ENCODE measurements around the gene RDH8. TPM values are rescaled to one million over a fixed set of nuclear protein-coding genes. Genes with fewer than 3 reads are reported as not detected.

Gene RDH8
- total RNA-seq (not detected), total RNA-seq (0 reads per million in 2 donors)

- Mint-ChIP-seq H3K27me3 (peaks cover 7% of the 10 kb centered on the region), H3K4me1 (peaks cover 21% of the 10 kb centered on the region), H3K36me3 (ENCODE audit: low read depth) (peaks cover 7% of the 10 kb centered on the region), H3K4me3 (no peak within 1 kb of the TSS), H3K27ac (peak within 1 kb of the TSS; percentile 66)
- no peak for DNase-seq
- no peak for ATAC-seq
- no peaks in the 10 kb centered on the region for H3K9me3 ChIP-seq (ENCODE audit: control insufficient read depth, low read length, poor library complexity, severe bottlenecking)
Observed at GRCh38 chr19:10013316-10013715, at the start of gene RDH8. Gene RDH8, plus strand, starts transcription at chr19:10013483. Its CDS starts 15 bp downstream, at chr19:10013498.

GRCh38 chr19:9966024-9966423, 47.3 kb upstream of the RDH8 start:
- no peak for DNase-seq
- no peaks in the 10 kb centered on the region for H3K9me3 ChIP-seq (ENCODE audit: control insufficient read depth, low read length, poor library complexity, severe bottlenecking)
- no peak overlapping the region for H3K27ac Mint-ChIP-seq
- H3K4me1 Mint-ChIP-seq: peaks cover 15% of the 10 kb centered on the region
- peaks cover 15% of the 10 kb centered on the region for H3K36me3 Mint-ChIP-seq (ENCODE audit: low read depth)
- peaks cover 24% of the 10 kb centered on the region for H3K27me3 Mint-ChIP-seq
- H3K4me3 Mint-ChIP-seq: no peak overlapping the region
- no peak for ATAC-seq

GRCh38 chr19:9966448-9966847, 46.8 kb upstream of the RDH8 start:
- Mint-ChIP-seq H3K4me3 (no peak overlapping the region), H3K4me1 (peaks cover 17% of the 10 kb centered on the region), H3K36me3 (ENCODE audit: low read depth) (peaks cover 15% of the 10 kb centered on the region), H3K27ac (peak overlapping the region; percentile 59), H3K27me3 (peaks cover 24% of the 10 kb centered on the region)
- DNase-seq (no peak), ATAC-seq (no peak)
- no peaks in the 10 kb centered on the region for H3K9me3 ChIP-seq (ENCODE audit: control insufficient read depth, low read length, poor library complexity, severe bottlenecking)

- Mint-ChIP-seq H3K27me3 (peaks cover 24% of the 10 kb centered on the region), H3K4me1 (peaks cover 24% of the 10 kb centered on the region), H3K4me3 (no peak overlapping the region), H3K27ac (peak overlapping the region; percentile 59), H3K36me3 (ENCODE audit: low read depth) (peaks cover 14% of the 10 kb centered on the region)
- no peaks in the 10 kb centered on the region for H3K9me3 ChIP-seq (ENCODE audit: control insufficient read depth, low read length, poor library complexity, severe bottlenecking)
- DNase-seq (no peak), ATAC-seq (no peak)
Observed at GRCh38 chr19:9967326-9967725, 46.0 kb upstream of the RDH8 start.

GRCh38 chr19:9968820-9969687, 44.2 kb upstream of the RDH8 start:
- peaks cover 24% of the 10 kb centered on the region for H3K27me3 Mint-ChIP-seq
- DNase-seq (no peak), ATAC-seq (no peak)
- peaks cover 11% of the 10 kb centered on the region for H3K36me3 Mint-ChIP-seq (ENCODE audit: low read depth)
- H3K27ac Mint-ChIP-seq: peak overlapping the region; percentile 14
- no peak overlapping the region for H3K4me3 Mint-ChIP-seq
- H3K9me3 ChIP-seq (ENCODE audit: control insufficient read depth, low read length, poor library complexity, severe bottlenecking): no peaks in the 10 kb centered on the region
- peaks cover 24% of the 10 kb centered on the region for H3K4me1 Mint-ChIP-seq

- no peak overlapping the region for H3K27ac Mint-ChIP-seq
- no peak for DNase-seq
- no peak overlapping the region for H3K4me3 Mint-ChIP-seq
- ATAC-seq: no peak
- peaks cover 11% of the 10 kb centered on the region for H3K36me3 Mint-ChIP-seq (ENCODE audit: low read depth)
- H3K9me3 ChIP-seq (ENCODE audit: control insufficient read depth, low read length, poor library complexity, severe bottlenecking): no peaks in the 10 kb centered on the region
- H3K27me3 Mint-ChIP-seq: peaks cover 24% of the 10 kb centered on the region
- H3K4me1 Mint-ChIP-seq: peaks cover 24% of the 10 kb centered on the region
Observed at GRCh38 chr19:9969688-9969975, 43.7 kb upstream of the RDH8 start.

GRCh38 chr19:9970481-9970880, 42.8 kb upstream of the RDH8 start:
- ATAC-seq (no peak), DNase-seq (no peak)
- H3K9me3 ChIP-seq (ENCODE audit: control insufficient read depth, low read length, poor library complexity, severe bottlenecking): no peaks in the 10 kb centered on the region
- H3K27me3 Mint-ChIP-seq: peaks cover 24% of the 10 kb centered on the region
- no peak overlapping the region for H3K4me3 Mint-ChIP-seq
- peaks cover 24% of the 10 kb centered on the region for H3K4me1 Mint-ChIP-seq
- peaks cover 11% of the 10 kb centered on the region for H3K36me3 Mint-ChIP-seq (ENCODE audit: low read depth)
- H3K27ac Mint-ChIP-seq: no peak overlapping the region

- H3K4me1 Mint-ChIP-seq: peaks cover 24% of the 10 kb centered on the region
- no peak overlapping the region for H3K27ac Mint-ChIP-seq
- peaks cover 11% of the 10 kb centered on the region for H3K36me3 Mint-ChIP-seq (ENCODE audit: low read depth)
- peaks cover 24% of the 10 kb centered on the region for H3K27me3 Mint-ChIP-seq
- no peak overlapping the region for H3K4me3 Mint-ChIP-seq
- no peaks in the 10 kb centered on the region for H3K9me3 ChIP-seq (ENCODE audit: control insufficient read depth, low read length, poor library complexity, severe bottlenecking)
- ATAC-seq: no peak
- no peak for DNase-seq
Observed at GRCh38 chr19:9971166-9971897, 42.0 kb upstream of the RDH8 start.

GRCh38 chr19:9972103-9972502, 41.2 kb upstream of the RDH8 start:
- peaks cover 21% of the 10 kb centered on the region for H3K4me1 Mint-ChIP-seq
- no peak for DNase-seq
- H3K36me3 Mint-ChIP-seq (ENCODE audit: low read depth): peaks cover 8% of the 10 kb centered on the region
- no peak overlapping the region for H3K27ac Mint-ChIP-seq
- no peak overlapping the region for H3K4me3 Mint-ChIP-seq
- ATAC-seq: no peak
- peaks cover 18% of the 10 kb centered on the region for H3K27me3 Mint-ChIP-seq
- H3K9me3 ChIP-seq (ENCODE audit: control insufficient read depth, low read length, poor library complexity, severe bottlenecking): no peaks in the 10 kb centered on the region

GRCh38 chr19:9981406-9982260, 31.6 kb upstream of the RDH8 start:
- Mint-ChIP-seq H3K36me3 (ENCODE audit: low read depth) (peaks cover 14% of the 10 kb centered on the region), H3K4me1 (peaks cover 6% of the 10 kb centered on the region), H3K27ac (peak overlapping the region; percentile 21), H3K4me3 (no peak overlapping the region), H3K27me3 (peaks cover 5% of the 10 kb centered on the region)
- ATAC-seq: no peak
- DNase-seq: no peak
- H3K9me3 ChIP-seq (ENCODE audit: control insufficient read depth, low read length, poor library complexity, severe bottlenecking): no peaks in the 10 kb centered on the region

- no peak overlapping the region for H3K4me3 Mint-ChIP-seq
- ATAC-seq: no peak
- no peaks in the 10 kb centered on the region for H3K27me3 Mint-ChIP-seq
- no peak for DNase-seq
- H3K27ac Mint-ChIP-seq: no peak overlapping the region
- H3K4me1 Mint-ChIP-seq: peaks cover 8% of the 10 kb centered on the region
- H3K9me3 ChIP-seq (ENCODE audit: control insufficient read depth, low read length, poor library complexity, severe bottlenecking): no peaks in the 10 kb centered on the region
- peaks cover 12% of the 10 kb centered on the region for H3K36me3 Mint-ChIP-seq (ENCODE audit: low read depth)
Observed at GRCh38 chr19:9986787-9987281, 26.4 kb upstream of the RDH8 start.

- H3K9me3 ChIP-seq (ENCODE audit: control insufficient read depth, low read length, poor library complexity, severe bottlenecking): no peaks in the 10 kb centered on the region
- ATAC-seq: no peak
- no peak for DNase-seq
- Mint-ChIP-seq H3K36me3 (ENCODE audit: low read depth) (peaks cover 5% of the 10 kb centered on the region), H3K27me3 (no peaks in the 10 kb centered on the region), H3K27ac (no peak overlapping the region), H3K4me1 (peaks cover 4% of the 10 kb centered on the region), H3K4me3 (no peak overlapping the region)
Observed at GRCh38 chr19:9989504-9989903, 23.8 kb upstream of the RDH8 start.
